HCT116 (cell line): ENCODE data around the gene TEAD3. TPM values are rescaled to one million over a fixed set of nuclear protein-coding genes. Genes with fewer than 3 reads are reported as not detected.

Experiments
- ATAC-seq: fragments of 200-7000 bp; cut with Tn5 transposase; 2 replicates; pipeline ENCODE4 v1.9.1; 2020; ENCODE audit warnings: mild to moderate bottlenecking, moderate library complexity
- BruUV-seq: library from RNA; stranded (reverse); fragments of 400-500 nt; replicated peaks from 2 replicates; lab custom pipeline; 2021; lab: Mats Ljungman, UMichigan
- CTCF ChIA-PET: fragments of 300-600 bp; sonication (Branson Sonifier 250); formaldehyde crosslinking; loops from one replicate; lab custom pipeline; 2021; ENCODE audit warnings: antibody characterized with exemption; lab: Charles Lee
- POLR2A ChIA-PET: fragments of 300-600, 350-600 bp; sonication (Branson Sonifier 250); formaldehyde crosslinking; loops from one replicate; lab custom pipeline; 2021; ENCODE audit warnings: antibody characterized with exemption; lab: Charles Lee
- RAD21 ChIA-PET, 2 experiments: fragments of 300-600 bp; sonication (Branson Sonifier 250); formaldehyde crosslinking; loops; one replicate each; lab custom pipeline; 2023; ENCODE audit warnings: low total read pairs in 2 of 2; ENCODE audit not compliant: uncharacterized antibody in 2 of 2, unreplicated experiment in 2 of 2, low non-redundant PET in 1 of 2; lab: Charles Lee
- DNase-seq: peaks from one replicate; pipeline ENCODE4 v3.0.0-alpha.2; 2010; ENCODE audit warnings: low read depth, low spot score
- H2AFZ ChIP-seq: fragments of 200-600 bp; shearing (Covaris generic), sonication (generic); 2 replicates; pipeline ENCODE4 v1.6.1; 2017; ENCODE audit warnings: low read depth, mixed run types, mixed read lengths, antibody characterized with exemption, low read length; ENCODE audit not compliant: poor library complexity, severe bottlenecking
- H3K27ac ChIP-seq: 2 replicates; pipeline ENCODE4 v1.5.1; 2012; ENCODE audit warnings: low read depth, low read length
- H3K27me3 ChIP-seq: fragments of 200-600 bp; sonication (generic); 2 replicates; pipeline ENCODE4 v1.6.1; 2016; ENCODE audit warnings: mixed run types, low read length, mixed read lengths; ENCODE audit not compliant: insufficient read depth
- H3K36me3 ChIP-seq, 2 experiments: fragments of 200-500 bp in 1 of 2; fragments of 200-600 bp in 1 of 2; sonication (Bioruptor generic) in 1 of 2; sonication (generic) in 1 of 2; 2 replicates each; pipeline versions ENCODE4 v1.5.1 to v1.6.1; 2014 to 2016; ENCODE audit warnings: low read length in 2 of 2, inconsistent platforms in 1 of 2, mixed read lengths in 1 of 2, mixed run types in 1 of 2; ENCODE audit not compliant: insufficient read depth in 2 of 2, control insufficient read depth in 1 of 2
- H3K4me1 ChIP-seq, 2 experiments: fragments of 200-600 bp in 1 of 2; sonication (generic) in 1 of 2; 2 replicates each; pipeline versions ENCODE4 v1.5.1 to v1.6.1; 2012 to 2017; ENCODE audit warnings: low read length in 2 of 2, inconsistent platforms in 1 of 2, mild to moderate bottlenecking in 1 of 2, mixed read lengths in 1 of 2, mixed run types in 1 of 2, moderate library complexity in 1 of 2; ENCODE audit not compliant: insufficient read depth in 2 of 2, control insufficient read depth in 1 of 2
- H3K4me2 ChIP-seq: fragments of 200-600 bp; sonication (generic); 2 replicates; pipeline ENCODE4 v1.6.1; 2017; ENCODE audit warnings: mixed run types, low read length, mixed read lengths
- H3K4me3 ChIP-seq, 2 experiments: fragments of 200-600 bp in 1 of 2; sonication (generic) in 1 of 2; replicated peaks in 1 of 2; 2 replicates each; pipeline ENCODE4 v1.5.1; 2011 to 2016; ENCODE audit warnings: low read length in 2 of 2, control low read depth in 1 of 2, low read depth in 1 of 2, mild to moderate bottlenecking in 1 of 2, mixed read lengths in 1 of 2, mixed run types in 1 of 2
- H3K79me2 ChIP-seq: fragments of 200-600 bp; sonication (generic); 2 replicates; pipeline ENCODE4 v1.6.1; 2017; ENCODE audit warnings: mild to moderate bottlenecking, mixed run types, low read length, moderate library complexity, mixed read lengths; ENCODE audit not compliant: insufficient read depth
- H3K9ac ChIP-seq: fragments of 200-600 bp; sonication (generic); 2 replicates; pipeline ENCODE4 v1.6.1; 2016; ENCODE audit warnings: low read length, mixed read lengths
- H3K9me2 ChIP-seq: fragments of 200-600 bp; sonication (generic), shearing (Covaris generic); 2 replicates; pipeline ENCODE4 v1.6.1; 2017; ENCODE audit warnings: mixed run types, mild to moderate bottlenecking, moderate library complexity; ENCODE audit not compliant: insufficient read depth
- H3K9me3 ChIP-seq, 2 experiments: fragments of 200-500 bp in 1 of 2; fragments of 200-600 bp in 1 of 2; sonication (Bioruptor generic) in 1 of 2; sonication (generic) in 1 of 2; 2 replicates each; pipeline ENCODE4 v1.6.1; 2014 to 2017; ENCODE audit warnings: low read length in 2 of 2, mixed read lengths in 2 of 2, inconsistent platforms in 1 of 2, low read depth in 1 of 2, mild to moderate bottlenecking in 1 of 2, mixed run types in 1 of 2, moderate library complexity in 1 of 2; ENCODE audit not compliant: control insufficient read depth in 1 of 2, insufficient read depth in 1 of 2
- H4K20me1 ChIP-seq: fragments of 200-600 bp; sonication (generic), shearing (Covaris generic); 2 replicates; pipeline ENCODE4 v1.6.1; 2017; ENCODE audit warnings: mixed run types, mild to moderate bottlenecking, moderate library complexity; ENCODE audit not compliant: insufficient read depth
- ATF3 ChIP-seq: IDR thresholded peaks from 2 replicates; pipeline ENCODE4 v1.6.1; 2012
- CBX3 ChIP-seq: IDR thresholded peaks from 2 replicates; pipeline ENCODE4 v1.6.1; 2012; ENCODE audit warnings: low read depth
- EGR1 ChIP-seq: IDR thresholded peaks from 2 replicates; pipeline ENCODE4 v1.6.1; 2012; ENCODE audit warnings: low read depth
- ELF1 ChIP-seq: IDR thresholded peaks from 2 replicates; pipeline ENCODE4 v1.6.1; 2012; ENCODE audit warnings: low read depth, borderline replicate concordance
- EZH2 ChIP-seq: fragments of 200-600 bp; sonication (generic); IDR thresholded peaks from 2 replicates; pipeline ENCODE4 v1.6.1; 2017; ENCODE audit warnings: antibody characterized with exemption, mixed run types
- JUND ChIP-seq: IDR thresholded peaks from 2 replicates; pipeline ENCODE4 v1.6.1; 2012
- MAX ChIP-seq: IDR thresholded peaks from 2 replicates; pipeline ENCODE4 v1.6.1; 2012
- POLR2AphosphoS5 ChIP-seq: IDR thresholded peaks from 2 replicates; pipeline ENCODE4 v1.6.1; 2011; ENCODE audit warnings: mild to moderate bottlenecking, low read depth, low read length, moderate library complexity
- RAD21 ChIP-seq: IDR thresholded peaks from 2 replicates; pipeline ENCODE4 v1.6.1; 2012; ENCODE audit warnings: low read depth, mild to moderate bottlenecking
- SIN3A ChIP-seq: IDR thresholded peaks from 2 replicates; pipeline ENCODE4 v1.6.1; 2012; ENCODE audit warnings: low read depth
- SP1 ChIP-seq: IDR thresholded peaks from 2 replicates; pipeline ENCODE4 v1.6.1; 2012; ENCODE audit warnings: low read depth
- SRF ChIP-seq: IDR thresholded peaks from 2 replicates; pipeline ENCODE4 v1.6.1; 2012; ENCODE audit warnings: low read depth
- YY1 ChIP-seq: IDR thresholded peaks from 2 replicates; pipeline ENCODE4 v1.6.1; 2011; ENCODE audit warnings: low read length, low read depth, moderate library complexity, mild to moderate bottlenecking; ENCODE audit not compliant: insufficient replicate concordance; ENCODE audit errors: extremely low read depth
- ZBTB33 ChIP-seq: IDR thresholded peaks from 2 replicates; pipeline ENCODE4 v1.6.1; 2011; ENCODE audit warnings: mild to moderate bottlenecking, low read length, moderate library complexity; ENCODE audit not compliant: insufficient replicate concordance; ENCODE audit errors: extremely low read depth
- ZFX ChIP-seq: fragments of 450-650 bp; IDR thresholded peaks from 2 replicates; pipeline ENCODE4 v1.6.1; 2017
- ZNF274 ChIP-seq: fragments of 200-500 bp; sonication (Bioruptor generic); IDR thresholded peaks from 2 replicates; pipeline ENCODE4 v1.6.1; 2014; ENCODE audit warnings: mild to moderate bottlenecking, low read depth, low read length, inconsistent platforms
- intact Hi-C: fragments of 100-400 bp; cut with micrococcal nuclease; formaldehyde crosslinking; loops from 2 replicates; pipeline ENCODE4 v1.10.0; 2022
- total RNA-seq: library from RNA; stranded (reverse); gene quantifications from one replicate; pipeline ENCODE4 v1.2.1, GENCODE V29; 2021; ENCODE audit not compliant: unreplicated experiment
- TF ChIP-seq, protein P1 (sequence below): IDR thresholded peaks from 2 replicates; pipeline ENCODE4 v1.6.1; 2012; ENCODE audit warnings: low read depth

The TEAD3 gene
- total RNA-seq, 1 experiment from 2014 or later: 21.8 TPM

DNA sequence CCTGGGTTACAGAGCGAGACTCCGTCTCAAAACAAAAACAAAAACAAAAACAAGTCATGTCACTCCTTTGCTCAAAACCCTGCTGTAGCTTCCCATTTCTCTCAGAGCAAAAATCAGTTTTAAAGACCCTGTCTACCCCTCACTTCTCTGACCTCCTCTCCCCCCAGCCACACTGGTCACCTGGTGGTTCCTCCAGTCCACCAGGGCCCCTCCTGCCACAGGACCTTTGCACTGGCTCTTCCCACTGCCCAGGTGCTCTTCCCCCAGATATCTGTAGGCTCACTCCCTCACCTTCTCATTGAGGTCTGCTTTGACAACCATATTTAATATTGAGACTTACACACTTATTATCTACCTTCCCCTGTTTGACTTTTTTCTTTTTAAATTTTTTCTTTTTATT lies 4.9 kb upstream of the TEAD3 start:
- no peak overlapping the region for H3K9ac ChIP-seq
- no peaks in the 10 kb centered on the region for H3K9me3 ChIP-seq
- ChIA-PET CTCF (no interaction called here), RAD21 (no interaction called here), POLR2A (no interaction called here)
- H3K4me2 ChIP-seq: no peak overlapping the region
- DNase-seq: no peak
- no peaks in the 10 kb centered on the region for H3K36me3 ChIP-seq
- H3K27me3 ChIP-seq: no peaks in the 10 kb centered on the region
- no peak overlapping the region for H2AFZ ChIP-seq
- 0 out of 2 replicates have a peak, but pooled peaks cover 3% of the 10 kb centered on the region for H3K79me2 ChIP-seq
- intact Hi-C loops: no loop called here
- TF ChIP-seq YY1: no peak
- no peak for TF ChIP-seq ZFX
- no peaks in the 10 kb centered on the region for H3K9me2 ChIP-seq
- peaks cover 11 to 25% of the 10 kb centered on the region in 2 experiments for H3K4me1 ChIP-seq
- no peaks in the 10 kb centered on the region for H4K20me1 ChIP-seq
- H3K27ac ChIP-seq: no peak overlapping the region
- no peak overlapping the region for H3K4me3 ChIP-seq
- ATAC-seq: no peak
- no TSS peak for BruUV-seq

- H2AFZ ChIP-seq: no peak overlapping the region
- H3K9me2 ChIP-seq: no peaks in the 10 kb centered on the region
- no TSS peak for BruUV-seq
- H3K9me3 ChIP-seq: no peaks in the 10 kb centered on the region
- ATAC-seq: no peak
- H3K4me3 ChIP-seq: no peak overlapping the region
- H3K4me2 ChIP-seq: no peak overlapping the region
- H3K27ac ChIP-seq: no peak overlapping the region
- ChIA-PET POLR2A (no interaction called here), CTCF (no interaction called here), RAD21 (no interaction called here)
- no peak overlapping the region for H3K9ac ChIP-seq
- H3K27me3 ChIP-seq: no peaks in the 10 kb centered on the region
- intact Hi-C loops: no loop called here
- peaks cover 7% of the 10 kb centered on the region; the same call in 1 of the 2 replicates for H3K79me2 ChIP-seq
- H4K20me1 ChIP-seq: no peaks in the 10 kb centered on the region
- H3K4me1 ChIP-seq: peaks cover 11 to 29% of the 10 kb centered on the region in 2 experiments
- no peaks in the 10 kb centered on the region for H3K36me3 ChIP-seq
- no peak for DNase-seq
- TF ChIP-seq EGR1: no peak
- TF ChIP-seq JUND: no peak
- TF ChIP-seq MAX: no peak
- no peak for TF ChIP-seq CBX3
- TF ChIP-seq RAD21: no peak
- TF ChIP-seq ELF1: no peak
- no peak for TF ChIP-seq ATF3
- TF ChIP-seq ZFX: no peak
- no peak for TF ChIP-seq SIN3A
- TF ChIP-seq, protein P1, sequence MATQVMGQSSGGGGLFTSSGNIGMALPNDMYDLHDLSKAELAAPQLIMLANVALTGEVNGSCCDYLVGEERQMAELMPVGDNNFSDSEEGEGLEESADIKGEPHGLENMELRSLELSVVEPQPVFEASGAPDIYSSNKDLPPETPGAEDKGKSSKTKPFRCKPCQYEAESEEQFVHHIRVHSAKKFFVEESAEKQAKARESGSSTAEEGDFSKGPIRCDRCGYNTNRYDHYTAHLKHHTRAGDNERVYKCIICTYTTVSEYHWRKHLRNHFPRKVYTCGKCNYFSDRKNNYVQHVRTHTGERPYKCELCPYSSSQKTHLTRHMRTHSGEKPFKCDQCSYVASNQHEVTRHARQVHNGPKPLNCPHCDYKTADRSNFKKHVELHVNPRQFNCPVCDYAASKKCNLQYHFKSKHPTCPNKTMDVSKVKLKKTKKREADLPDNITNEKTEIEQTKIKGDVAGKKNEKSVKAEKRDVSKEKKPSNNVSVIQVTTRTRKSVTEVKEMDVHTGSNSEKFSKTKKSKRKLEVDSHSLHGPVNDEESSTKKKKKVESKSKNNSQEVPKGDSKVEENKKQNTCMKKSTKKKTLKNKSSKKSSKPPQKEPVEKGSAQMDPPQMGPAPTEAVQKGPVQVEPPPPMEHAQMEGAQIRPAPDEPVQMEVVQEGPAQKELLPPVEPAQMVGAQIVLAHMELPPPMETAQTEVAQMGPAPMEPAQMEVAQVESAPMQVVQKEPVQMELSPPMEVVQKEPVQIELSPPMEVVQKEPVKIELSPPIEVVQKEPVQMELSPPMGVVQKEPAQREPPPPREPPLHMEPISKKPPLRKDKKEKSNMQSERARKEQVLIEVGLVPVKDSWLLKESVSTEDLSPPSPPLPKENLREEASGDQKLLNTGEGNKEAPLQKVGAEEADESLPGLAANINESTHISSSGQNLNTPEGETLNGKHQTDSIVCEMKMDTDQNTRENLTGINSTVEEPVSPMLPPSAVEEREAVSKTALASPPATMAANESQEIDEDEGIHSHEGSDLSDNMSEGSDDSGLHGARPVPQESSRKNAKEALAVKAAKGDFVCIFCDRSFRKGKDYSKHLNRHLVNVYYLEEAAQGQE: no peak
- TF ChIP-seq SP1: no peak
- TF ChIP-seq POLR2AphosphoS5: no peak
- TF ChIP-seq ZBTB33: no peak
- TF ChIP-seq EZH2: no peak
- TF ChIP-seq SRF: no peak
- TF ChIP-seq ZNF274: no peak
These were observed 3.9 kb upstream of the TEAD3 start for GRCh38 chr6:35500782-35501181.
